H1 (cell line): ENCODE data around the gene CAPN9. TPM values are rescaled to one million over a fixed set of nuclear protein-coding genes. Genes with fewer than 3 reads are reported as not detected.

Source experiments
- CTCF ChIA-PET: fragments of 300-600 bp; sonication (Branson Sonifier 250); formaldehyde crosslinking; loops from one replicate; lab custom pipeline; 2021; ENCODE audit not compliant: partially characterized antibody; lab: Charles Lee
- POLR2A ChIA-PET: fragments of 300-600 bp; sonication (Branson Sonifier 250); formaldehyde crosslinking; loops from one replicate; lab custom pipeline; 2021; ENCODE audit warnings: inconsistent platforms; ENCODE audit not compliant: partially characterized antibody; lab: Charles Lee
- DNase-seq, 2 experiments: peaks; one replicate each; pipeline versions ENCODE4 v3.0.0 to v3.0.0-alpha.2; 2010 to 2022; ENCODE audit warnings: low spot score in 2 of 2, low read depth in 1 of 2, mixed read lengths in 1 of 2
- FAIRE-seq: peaks from 2 replicates; lab custom pipeline; 2011; peaks lifted over from hg19 to GRCh38; lab: Jason Lieb, UNC
- H2AFZ ChIP-seq: 2 replicates; pipeline ENCODE4 v1.8.1; 2012; ENCODE audit warnings: low read length, inconsistent platforms
- H2AK5ac ChIP-seq: 2 replicates; pipeline ENCODE4 v1.6.1; 2013; ENCODE audit warnings: low read depth, low read length
- H2BK120ac ChIP-seq: replicated peaks from 2 replicates; pipeline ENCODE3; 2013; ENCODE audit warnings: low read depth, low read length, inconsistent platforms
- H2BK12ac ChIP-seq: 2 replicates; pipeline ENCODE4 v1.6.1; 2013; ENCODE audit warnings: low read depth, low read length
- H2BK15ac ChIP-seq: 2 replicates; pipeline ENCODE4 v1.6.1; 2013; ENCODE audit warnings: low read length
- H2BK20ac ChIP-seq: 2 replicates; pipeline ENCODE4 v1.6.1; 2013; ENCODE audit warnings: low read length
- H2BK5ac ChIP-seq: 2 replicates; pipeline ENCODE4 v1.6.1; 2013; ENCODE audit warnings: low read depth, low read length
- H3K14ac ChIP-seq: 2 replicates; pipeline ENCODE4 v1.6.1; 2013; ENCODE audit warnings: inconsistent platforms; ENCODE audit not compliant: insufficient read length
- H3K18ac ChIP-seq: 2 replicates; pipeline ENCODE4 v1.6.1; 2013; ENCODE audit warnings: low read length; ENCODE audit errors: extremely low read depth
- H3K23ac ChIP-seq: 2 replicates; pipeline ENCODE4 v1.6.1; 2013; ENCODE audit warnings: inconsistent platforms; ENCODE audit not compliant: insufficient read length
- H3K23me2 ChIP-seq: 2 replicates; pipeline ENCODE4 v1.6.1; 2013; ENCODE audit warnings: low read depth, low read length
- H3K27ac ChIP-seq: 2 replicates; pipeline ENCODE4 v1.6.1; 2011; ENCODE audit warnings: low read depth, low read length, inconsistent platforms
- H3K27me3 ChIP-seq, 4 experiments: replicated peaks in 1 of 4; 1 replicate in 1 of 4; 2 replicates in 3 of 4; pipeline versions ENCODE4 v1.6.1 to v1.8.1; 2011 to 2013; ENCODE audit warnings: low read length in 3 of 4, mild to moderate bottlenecking in 3 of 4, inconsistent platforms in 2 of 4, mixed read lengths in 2 of 4, moderate library complexity in 1 of 4; ENCODE audit not compliant: control insufficient read depth in 3 of 4, insufficient read depth in 3 of 4; ENCODE audit errors: extremely low read depth in 1 of 4
- H3K36me3 ChIP-seq, 4 experiments: 2 replicates each; pipeline versions ENCODE4 v1.6.1 to v1.8.1; 2011 to 2013; ENCODE audit warnings: mild to moderate bottlenecking in 4 of 4, low read length in 3 of 4, moderate library complexity in 2 of 4, control low read depth in 1 of 4, inconsistent platforms in 1 of 4; ENCODE audit not compliant: insufficient read depth in 4 of 4, control insufficient read depth in 2 of 4
- H3K4ac ChIP-seq: replicated peaks from 2 replicates; pipeline ENCODE3; 2013; ENCODE audit warnings: low read length, low read depth, mixed read lengths, inconsistent platforms; ENCODE audit not compliant: insufficient read length
- H3K4me1 ChIP-seq, 4 experiments: replicated peaks in 1 of 4; 1 replicate in 1 of 4; 2 replicates in 3 of 4; pipeline versions ENCODE4 v1.6.1 to v1.8.1; 2011 to 2013; ENCODE audit warnings: low read length in 3 of 4, inconsistent platforms in 2 of 4, mixed read lengths in 1 of 4; ENCODE audit not compliant: insufficient read depth in 4 of 4, control insufficient read depth in 3 of 4
- H3K4me2 ChIP-seq, 2 experiments: 2 replicates each; pipeline versions ENCODE4 v1.6.1 to v1.8.1; 2011 to 2013; ENCODE audit warnings: low read depth in 2 of 2, low read length in 2 of 2, control low read depth in 1 of 2, inconsistent platforms in 1 of 2, mild to moderate bottlenecking in 1 of 2; ENCODE audit not compliant: insufficient read depth in 1 of 2
- H3K4me3 ChIP-seq, 4 experiments: fragments of 200-600, 300-600 bp in 1 of 4; sonication (generic), shearing (Covaris generic), sonication (Bioruptor Twin) in 1 of 4; 2 replicates each; pipeline versions ENCODE4 v1.5.1 to v1.8.1; 2011 to 2016; ENCODE audit warnings: low read length in 4 of 4, low read depth in 3 of 4, control low read depth in 2 of 4, inconsistent platforms in 2 of 4, mild to moderate bottlenecking in 2 of 4, mixed read lengths in 1 of 4, moderate library complexity in 1 of 4; ENCODE audit not compliant: insufficient read depth in 2 of 4; ENCODE audit errors: extremely low read depth in 1 of 4
- H3K56ac ChIP-seq: replicated peaks from 2 replicates; pipeline ENCODE3; 2013; ENCODE audit warnings: low read depth, mild to moderate bottlenecking, mixed read lengths, low read length, inconsistent platforms; ENCODE audit not compliant: insufficient read length
- H3K79me1 ChIP-seq: 2 replicates; pipeline ENCODE4 v1.6.1; 2013; ENCODE audit warnings: low read depth, low read length, control low read depth
- H3K79me2 ChIP-seq, 2 experiments: 2 replicates each; pipeline versions ENCODE4 v1.6.1 to v1.8.1; 2012 to 2013; ENCODE audit warnings: low read length in 2 of 2, mild to moderate bottlenecking in 2 of 2, inconsistent platforms in 1 of 2; ENCODE audit not compliant: insufficient read depth in 2 of 2, control insufficient read depth in 1 of 2
- H3K9ac ChIP-seq, 4 experiments: replicated peaks in 1 of 4; 1 replicate in 1 of 4; 2 replicates in 3 of 4; pipeline versions ENCODE4 v1.6.1 to v1.8.1; 2011 to 2013; ENCODE audit warnings: low read depth in 3 of 4, low read length in 3 of 4, control low read depth in 2 of 4, mild to moderate bottlenecking in 2 of 4, moderate library complexity in 2 of 4, inconsistent platforms in 1 of 4; ENCODE audit errors: extremely low read depth in 1 of 4
- H3K9me3 ChIP-seq, 2 experiments: 2 replicates each; pipeline versions ENCODE4 v1.6.1 to v1.8.1; 2012 to 2013; ENCODE audit warnings: mild to moderate bottlenecking in 2 of 2, moderate library complexity in 2 of 2, control low read depth in 1 of 2, inconsistent platforms in 1 of 2, low read depth in 1 of 2, low read length in 1 of 2, mixed read lengths in 1 of 2; ENCODE audit not compliant: insufficient read depth in 2 of 2
- H4K20me1 ChIP-seq, 2 experiments: replicated peaks in 1 of 2; 2 replicates each; pipeline versions ENCODE3 to v1.8.1; 2011 to 2013; ENCODE audit warnings: inconsistent platforms in 2 of 2, low read length in 2 of 2, mild to moderate bottlenecking in 1 of 2; ENCODE audit not compliant: insufficient read depth in 2 of 2, control insufficient read depth in 1 of 2
- H4K5ac ChIP-seq: 2 replicates; pipeline ENCODE4 v1.6.1; 2013; ENCODE audit warnings: low read length, low read depth, mixed read lengths, inconsistent platforms; ENCODE audit not compliant: insufficient read length
- H4K8ac ChIP-seq: 2 replicates; pipeline ENCODE4 v1.8.0; 2013; ENCODE audit warnings: mild to moderate bottlenecking, moderate library complexity, low read length, inconsistent platforms; ENCODE audit not compliant: insufficient read depth; ENCODE audit errors: extremely low read depth
- H4K91ac ChIP-seq: replicated peaks from 2 replicates; pipeline ENCODE3; 2013; ENCODE audit warnings: low read length, mixed read lengths, inconsistent platforms; ENCODE audit not compliant: insufficient read length
- ATF2 ChIP-seq: IDR thresholded peaks from 2 replicates; pipeline ENCODE4 v1.6.1; 2012; ENCODE audit warnings: low read length, inconsistent platforms
- BRCA1 ChIP-seq: IDR thresholded peaks from 2 replicates; pipeline ENCODE4 v1.6.1; 2012; ENCODE audit warnings: low read depth, low read length, improper control_type of control experiment
- CHD2 ChIP-seq: IDR thresholded peaks from 2 replicates; pipeline ENCODE4 v1.6.1; 2012; ENCODE audit warnings: low read length, improper control_type of control experiment
- CTCF ChIP-seq, 3 experiments: IDR thresholded peaks; 1 replicate in 2 of 3; 2 replicates in 1 of 3; pipeline versions ENCODE4 v1.5.1 to v1.6.1; 2011; ENCODE audit warnings: low read length in 3 of 3, mild to moderate bottlenecking in 3 of 3, inconsistent platforms in 2 of 3, low read depth in 1 of 3, moderate library complexity in 1 of 3; ENCODE audit not compliant: insufficient read depth in 1 of 3; ENCODE audit errors: control extremely low read depth in 1 of 3
- EP300 ChIP-seq, 2 experiments: IDR thresholded peaks; 1 replicate in 1 of 2; 2 replicates in 1 of 2; pipeline ENCODE4 v1.6.1; 2011 to 2012; ENCODE audit warnings: low read depth in 2 of 2, low read length in 2 of 2, mild to moderate bottlenecking in 2 of 2, borderline replicate concordance in 1 of 2, inconsistent platforms in 1 of 2, moderate library complexity in 1 of 2
- KDM1A ChIP-seq: fragments of 200-600, 300-600 bp; sonication (generic); IDR thresholded peaks from 2 replicates; pipeline ENCODE4 v1.7.1; 2016; ENCODE audit warnings: mild to moderate bottlenecking, low read length, borderline replicate concordance
- POU5F1 ChIP-seq: IDR thresholded peaks from 2 replicates; pipeline ENCODE4 v1.6.1; 2011; ENCODE audit warnings: low read depth, mild to moderate bottlenecking, low read length, moderate library complexity
- SIN3A ChIP-seq, 2 experiments: IDR thresholded peaks in 1 of 2; conservative IDR thresholded peaks in 1 of 2; 2 replicates each; pipeline ENCODE4 v1.6.1; 2011 to 2012; ENCODE audit warnings: low read length in 2 of 2, improper control_type of control experiment in 1 of 2, low read depth in 1 of 2, mild to moderate bottlenecking in 1 of 2
- WGBS, 2 experiments: shearing (Covaris generic) in 1 of 2; methylation state at CpG; one replicate each; pipeline versions ENCODE4 v1.1.6 to v1.1.7; 2013 to 2015; ENCODE audit warnings: low lambda C conversion rate in 2 of 2, mixed read lengths in 2 of 2, inconsistent platforms in 1 of 2, low coverage in 1 of 2, missing lambda C conversion rate in 1 of 2; ENCODE audit not compliant: insufficient replicate concordance in 2 of 2, insufficient coverage in 1 of 2, insufficient read length in 1 of 2; ENCODE audit errors: extremely low coverage in 1 of 2, missing lambda C conversion rate in 1 of 2; 5-methylcytosine and 5-hydroxymethylcytosine counted together
- polyA plus RNA-seq, 7 experiments: library from polyadenylated mRNA; depleted of rRNA in 3 of 7; stranded (reverse) in 5 of 7; unstranded in 2 of 7; fragments of >200 nt in 5 of 7; fragments of 200-250 nt in 2 of 7; gene quantifications; 1 replicate in 5 of 7; 2 replicates in 1 of 7; 4 replicates in 1 of 7; pipeline versions ENCODE4 v1.2.1 to v1.2.3, GENCODE V29; 2011 to 2013; ENCODE audit warnings: missing spikeins in 2 of 7, mixed read lengths in 2 of 7
- total RNA-seq: library from RNA; stranded (reverse); fragmentation: NEBNext Ultra II Directional; extraction: Animal tissue kit (Norgen Biotek cat#: 25700); gene quantifications from 2 replicates; pipeline ENCODE4 v1.2.1, GENCODE V29; 2021

CAPN9 gene
- total and polyA plus RNA-seq, 2 of the 8 experiments (the other 6 are each of a cell fraction or from before 2014, with no cell fraction given), result 0.22 to 0.76 TPM

GRCh38 chr1:230746617-230747016 lies 571 bp upstream of the CAPN9 start:
- H2BK5ac ChIP-seq, result peak overlapping the region; percentile 66; the same call in 1 of the 2 replicates
- peaks cover 0 to 20% (median 11%) of the 10 kb centered on the region in 4 experiments; a peak in 6 of 7 replicates for H3K4me1 ChIP-seq
- FAIRE-seq (no peak), DNase-seq (no peak)
- no peaks in the 10 kb centered on the region for H3K23me2 ChIP-seq
- H3K9ac ChIP-seq, result no peak overlapping the region
- no peak overlapping the region for H2BK12ac ChIP-seq
- H4K5ac ChIP-seq, result no peak overlapping the region
- H3K79me1 ChIP-seq, result no peaks in the 10 kb centered on the region
- ChIA-PET POLR2A (no interaction called here), CTCF (interaction anchor here (0.5 to 2.0 kb wide), 3 partner anchors 13 to 481 kb away, joined by 3 to 7 read pairs (median 3); no protein-coding TSS in a partner anchor)
- no peak overlapping the region for H3K4ac ChIP-seq
- H3K36me3 ChIP-seq, result no peaks in the 10 kb centered on the region
- no peak for TF ChIP-seq CHD2
- TF ChIP-seq EP300 (IDR thresholded peaks at IDR 0.05; ENCODE audit: borderline replicate concordance in 1 of 2, low read depth in 2 of 2, low read length in 2 of 2), result no peak
- TF ChIP-seq SIN3A (conservative IDR thresholded peaks at IDR 0.05 in 1 of 2, IDR thresholded peaks at IDR 0.05 in 1 of 2; ENCODE audit: low read depth in 1 of 2, low read length in 2 of 2), result no peak
- TF ChIP-seq KDM1A, result no peak
- no peak for TF ChIP-seq CTCF (IDR thresholded peaks at IDR 0.05; ENCODE audit: control extremely low read depth in 1 of 3, insufficient read depth in 1 of 3, low read depth in 1 of 3, low read length in 3 of 3)
- TF ChIP-seq BRCA1, result no peak
- no peak for TF ChIP-seq ATF2
- no peak for TF ChIP-seq POU5F1
- no peaks in the 10 kb centered on the region for H3K79me2 ChIP-seq
- 87% methylated on average over 4 of the region's 4 CpGs; no CpG with 5 or more reads in 1 of the 2 experiments for WGBS, 2 experiments
- no peak overlapping the region for H2BK15ac ChIP-seq
- no peak overlapping the region; the same call in 1 of the 2 replicates for H3K18ac ChIP-seq
- no peak overlapping the region for H3K4me3 ChIP-seq
- H3K23ac ChIP-seq, result no peak overlapping the region
- H2BK120ac ChIP-seq, result no peak overlapping the region
- no peak overlapping the region for H3K4me2 ChIP-seq
- no peak overlapping the region for H3K14ac ChIP-seq
- no peak overlapping the region for H2BK20ac ChIP-seq
- H3K56ac ChIP-seq, result no peak overlapping the region
- no peak overlapping the region for H4K8ac ChIP-seq
- no peaks in the 10 kb centered on the region for H4K20me1 ChIP-seq
- H2AFZ ChIP-seq, result no peak overlapping the region
- H2AK5ac ChIP-seq, result no peak overlapping the region
- H3K27ac ChIP-seq, result no peak overlapping the region
- no peak overlapping the region for H4K91ac ChIP-seq
- H3K27me3 ChIP-seq, result no peaks in the 10 kb centered on the region; a peak in 1 of 7 replicates
- no peaks in the 10 kb centered on the region for H3K9me3 ChIP-seq
